ENCODE results near the gene SCART1.
"Not testable (repeated sequence)": the region's sequence is repeated elsewhere in the genome, so short reads cannot be mapped to it uniquely, and the experiment has no call there.

Gene SCART1

DNA sequence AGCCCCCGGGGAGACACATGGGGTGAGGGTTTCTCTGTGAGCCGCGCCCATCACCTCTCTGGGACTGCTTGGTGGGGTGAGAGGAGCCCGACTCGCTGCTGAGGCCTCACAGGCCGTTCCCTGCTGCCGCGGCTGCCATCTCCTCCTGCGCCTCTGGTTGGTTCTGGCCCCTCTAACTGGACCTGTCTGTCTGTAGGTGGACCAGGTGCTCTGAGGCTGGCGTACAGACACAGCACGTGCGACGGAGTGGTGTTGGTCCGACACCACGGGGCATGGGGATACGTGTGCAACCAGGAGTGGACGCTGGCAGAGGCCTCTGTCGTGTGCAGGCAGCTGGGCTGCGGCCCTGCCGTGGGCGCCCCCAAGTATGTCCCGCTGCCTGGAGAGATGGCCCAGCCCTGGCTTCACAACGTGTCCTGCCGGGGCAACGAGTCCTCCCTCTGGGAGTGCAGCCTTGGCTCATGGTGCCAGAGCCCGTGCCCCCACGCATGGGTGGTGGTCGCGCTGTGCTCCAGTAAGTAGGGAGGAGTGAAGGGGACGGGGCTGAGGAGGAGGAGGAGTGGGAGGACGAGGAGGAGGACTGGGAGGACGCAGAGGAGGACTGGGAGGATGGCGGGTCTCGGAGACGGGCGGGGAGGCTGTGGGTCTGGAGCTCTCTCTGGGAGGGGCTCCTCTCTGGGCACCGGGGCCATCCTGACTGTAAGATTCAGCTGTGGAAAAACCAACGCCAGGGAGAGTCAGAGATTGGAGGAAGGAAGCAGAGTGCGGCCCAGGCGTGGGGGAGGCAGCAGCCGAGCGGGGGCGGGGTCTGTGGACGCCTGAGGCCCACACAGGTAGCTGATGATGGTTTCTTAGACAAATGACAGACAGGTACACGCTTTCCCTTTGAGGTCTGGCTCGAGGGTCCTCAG, 2.6 kb downstream of the SCART1 start:
- DNase-seq, result no peak

GRCh38 chr10:133457100-133457841, 3.5 kb downstream of the SCART1 start:
- no peak for DNase-seq

- no peak for DNase-seq
Observed at GRCh38 chr10:133458021-133458709, 4.4 kb downstream of the SCART1 start.

GRCh38 chr10:133458710-133459453, 5.1 kb downstream of the SCART1 start:
- no peak for DNase-seq

- no peak for DNase-seq
Observed at GRCh38 chr10:133459454-133460207, 5.9 kb downstream of the SCART1 start.

- DNase-seq, result no peak
Observed at GRCh38 chr10:133460208-133460769, 6.5 kb downstream of the SCART1 start.

DNA sequence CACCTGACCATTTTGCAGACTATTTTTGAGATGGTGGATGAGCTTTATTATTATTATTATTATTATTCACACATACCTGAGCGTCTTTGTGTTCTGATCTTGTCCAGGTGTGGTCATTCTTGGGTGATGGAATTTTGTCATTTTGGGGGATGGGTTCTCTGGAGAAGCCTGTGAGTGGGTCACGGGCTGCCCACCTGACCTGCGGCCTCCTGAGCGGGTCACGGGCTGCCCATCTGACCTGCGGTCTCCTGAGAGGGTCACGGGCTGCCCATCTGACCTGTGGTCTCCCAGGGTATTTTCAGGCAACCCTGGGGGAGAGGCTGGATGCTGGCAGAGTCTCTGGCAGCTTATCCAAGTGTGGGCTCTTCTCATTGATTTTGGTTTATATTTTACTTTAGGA, 7.3 kb downstream of the SCART1 start:
- no peak for DNase-seq

DNA sequence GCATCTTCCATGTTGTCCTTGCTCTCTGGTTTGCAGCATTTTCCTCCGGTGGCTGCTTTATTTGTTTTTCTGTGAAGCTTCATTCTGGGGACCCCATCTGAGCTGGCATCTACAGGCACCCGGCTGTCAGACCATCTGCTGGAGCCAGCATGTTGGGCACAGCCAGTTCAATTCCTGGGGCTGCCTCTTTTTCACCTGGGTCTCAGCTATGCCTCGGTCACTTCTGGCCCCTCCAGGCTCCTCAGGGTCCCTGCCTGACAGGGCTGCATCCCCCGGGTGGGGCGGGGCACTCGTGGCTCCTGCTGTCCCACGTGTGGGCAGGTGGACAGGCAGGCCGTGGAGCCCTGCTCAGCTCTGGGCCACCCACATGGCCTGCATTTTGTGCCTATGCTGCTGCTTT, 8.1 kb downstream of the SCART1 start:
- no peak for DNase-seq

GRCh38 chr10:133462512-133463305, 9.0 kb downstream of the SCART1 start:
- no peak for DNase-seq

- DNase-seq, result no peak
Observed at GRCh38 chr10:133464582-133465031, 10.9 kb downstream of the SCART1 start.

DNA sequence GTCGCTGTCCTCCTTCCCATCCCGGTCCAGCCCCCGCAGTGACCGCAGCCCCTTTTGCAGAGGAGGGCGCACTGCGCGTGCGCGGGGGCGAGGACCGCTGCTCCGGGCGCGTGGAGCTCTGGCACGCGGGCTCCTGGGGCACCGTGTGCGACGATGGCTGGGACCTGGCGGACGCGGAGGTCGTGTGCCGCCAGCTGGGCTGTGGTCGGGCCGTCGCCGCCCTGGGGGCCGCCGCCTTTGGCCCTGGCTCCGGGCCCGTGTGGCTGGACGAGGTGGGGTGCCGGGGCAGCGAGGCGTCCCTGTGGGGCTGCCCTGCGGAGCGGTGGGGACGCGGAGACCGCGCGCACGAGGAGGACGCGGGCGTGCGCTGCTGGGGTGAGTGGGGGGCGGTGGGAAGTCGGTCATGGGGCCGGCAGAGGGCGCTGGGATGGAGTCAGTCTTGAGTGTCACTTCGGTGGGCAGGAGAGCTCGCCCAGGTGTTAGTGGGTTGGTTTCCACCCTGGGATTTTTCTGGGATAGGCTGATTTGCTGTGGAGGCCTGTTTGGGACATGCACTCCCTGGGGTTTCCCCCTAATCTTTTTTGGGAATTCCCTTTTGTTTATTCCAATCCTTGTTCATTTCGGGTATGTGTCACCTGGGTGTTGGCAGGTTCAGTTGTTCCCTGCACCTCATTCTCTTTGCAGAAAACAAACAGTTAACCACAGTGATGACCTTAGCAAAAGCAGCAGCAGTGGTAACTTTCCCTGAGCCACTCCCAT, 11.6 kb downstream of the SCART1 start:
- no peak for DNase-seq

DNA sequence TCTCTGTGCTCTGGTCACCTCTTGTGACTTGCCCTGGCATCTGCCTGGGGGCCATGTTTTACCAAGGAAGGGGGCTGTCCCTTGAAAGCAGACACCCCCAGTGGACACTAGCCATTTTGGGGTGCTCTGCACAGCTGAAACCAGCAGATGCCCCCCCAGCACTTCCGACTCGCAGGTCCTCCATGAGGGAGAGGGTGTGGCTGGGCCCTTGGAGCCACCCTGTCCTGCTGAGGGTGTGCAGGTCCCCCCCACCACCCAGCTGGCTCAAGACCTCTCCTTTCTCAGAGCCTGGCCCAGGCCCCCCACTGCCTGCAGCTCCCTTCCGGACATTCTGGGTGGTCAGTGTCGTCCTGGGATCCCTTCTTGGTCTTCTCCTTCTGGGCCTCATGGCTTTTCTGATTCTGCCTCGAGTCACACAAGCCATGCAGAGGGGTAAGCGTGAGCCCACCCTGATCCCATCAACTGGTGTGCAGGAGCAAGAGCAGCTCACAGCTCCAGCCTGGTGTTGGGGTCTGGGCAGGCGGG, 12.3 kb downstream of the SCART1 start:
- no peak for DNase-seq

GRCh38 chr10:133466683-133467275, 13.0 kb downstream of the SCART1 start:
- no peak for DNase-seq

GRCh38 chr10:133467286-133467911, 13.7 kb downstream of the SCART1 start:
- DNase-seq, result no peak

GRCh38 chr10:133469205-133469604, 15.5 kb downstream of the SCART1 start:
- not testable (repeated sequence) for DNase-seq

DNA sequence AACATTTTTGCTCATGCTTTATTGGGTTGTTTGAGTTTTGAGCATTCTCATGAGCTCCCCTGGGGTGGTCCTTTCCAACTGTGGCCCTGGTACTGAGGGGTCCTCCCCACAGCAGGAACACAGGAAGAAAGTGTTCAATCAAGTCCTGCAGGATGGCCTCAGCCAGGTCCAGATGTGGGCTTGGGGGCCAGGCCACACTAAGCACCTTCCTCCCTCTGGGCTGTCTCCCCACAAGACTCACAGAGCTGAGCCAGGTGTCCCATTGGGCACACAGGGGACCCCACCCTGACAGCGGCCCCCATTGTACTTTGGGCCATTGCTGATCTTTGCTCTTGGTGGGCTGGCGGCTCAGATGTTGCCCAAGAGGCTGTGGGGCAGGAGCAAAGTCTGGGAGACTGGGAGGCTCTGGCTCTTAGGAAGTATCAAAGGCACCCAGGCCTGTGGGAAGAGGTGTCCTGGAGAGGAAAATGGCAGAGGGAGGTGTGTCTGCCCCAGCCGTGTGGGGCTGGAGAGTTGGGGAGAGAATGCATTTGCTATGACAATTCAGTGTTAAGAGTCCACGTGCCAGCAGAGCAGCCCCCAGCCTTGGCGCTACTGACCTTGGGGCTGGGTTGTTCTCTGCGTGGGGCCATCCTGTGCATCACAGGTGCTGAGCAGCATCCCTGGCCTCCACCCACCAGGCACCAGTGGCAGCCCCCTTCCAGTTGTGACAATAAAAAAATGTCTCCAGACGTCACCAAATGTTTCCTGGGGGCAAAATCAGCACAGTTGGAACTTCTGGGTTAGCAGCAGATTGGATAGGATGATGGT, 17.8 kb downstream of the SCART1 start:
- no peak for DNase-seq

- no peak for DNase-seq
Observed at GRCh38 chr10:133473270-133473669, 19.5 kb downstream of the SCART1 start.

- no peak for DNase-seq
Observed at GRCh38 chr10:133474027-133474426, 20.3 kb downstream of the SCART1 start.
